ENCODE measurements around the gene RALA.

DNA sequence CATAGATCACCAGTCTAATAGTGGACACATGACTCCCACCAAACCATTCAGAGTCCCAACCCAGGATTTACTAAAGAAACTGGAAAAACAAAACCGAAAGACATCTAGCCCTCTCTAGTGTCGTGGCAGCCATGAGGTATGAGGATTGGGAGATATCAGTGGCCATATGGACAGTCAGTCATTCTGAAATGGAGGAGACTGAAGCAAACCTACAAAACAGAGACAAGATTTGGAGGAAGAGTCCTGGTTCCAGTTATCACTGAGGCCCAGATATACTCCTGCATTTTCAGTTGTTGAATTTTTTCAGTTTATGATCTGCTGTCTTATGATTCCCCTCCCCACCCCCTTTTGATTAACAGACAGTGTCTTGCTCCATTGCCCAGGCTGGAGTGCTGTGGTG, 9.1 kb upstream of the RALA start:
- TF ChIP-seq EZH2 (IDR thresholded peaks at IDR 0.05; ENCODE audit: low read depth), result no peak
- TF ChIP-seq, protein P1, sequence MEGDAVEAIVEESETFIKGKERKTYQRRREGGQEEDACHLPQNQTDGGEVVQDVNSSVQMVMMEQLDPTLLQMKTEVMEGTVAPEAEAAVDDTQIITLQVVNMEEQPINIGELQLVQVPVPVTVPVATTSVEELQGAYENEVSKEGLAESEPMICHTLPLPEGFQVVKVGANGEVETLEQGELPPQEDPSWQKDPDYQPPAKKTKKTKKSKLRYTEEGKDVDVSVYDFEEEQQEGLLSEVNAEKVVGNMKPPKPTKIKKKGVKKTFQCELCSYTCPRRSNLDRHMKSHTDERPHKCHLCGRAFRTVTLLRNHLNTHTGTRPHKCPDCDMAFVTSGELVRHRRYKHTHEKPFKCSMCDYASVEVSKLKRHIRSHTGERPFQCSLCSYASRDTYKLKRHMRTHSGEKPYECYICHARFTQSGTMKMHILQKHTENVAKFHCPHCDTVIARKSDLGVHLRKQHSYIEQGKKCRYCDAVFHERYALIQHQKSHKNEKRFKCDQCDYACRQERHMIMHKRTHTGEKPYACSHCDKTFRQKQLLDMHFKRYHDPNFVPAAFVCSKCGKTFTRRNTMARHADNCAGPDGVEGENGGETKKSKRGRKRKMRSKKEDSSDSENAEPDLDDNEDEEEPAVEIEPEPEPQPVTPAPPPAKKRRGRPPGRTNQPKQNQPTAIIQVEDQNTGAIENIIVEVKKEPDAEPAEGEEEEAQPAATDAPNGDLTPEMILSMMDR (conservative IDR thresholded peaks at IDR 0.05), result no peak
